H9 (cell line): ENCODE results near the gene B4GAT1. TPM values are rescaled to one million over a fixed set of nuclear protein-coding genes. Genes with fewer than 3 reads are reported as not detected.

Source experiments
- DNase-seq: peaks from one replicate; pipeline ENCODE4 v3.0.0-alpha.2; 2017
- H2AFZ ChIP-seq: one replicate; pipeline ENCODE4 v1.6.1; 2013; ENCODE audit warnings: mild to moderate bottlenecking, low read length, control low read depth, moderate library complexity
- H2AK5ac ChIP-seq: 2 replicates; pipeline ENCODE4 v1.6.1; 2013; ENCODE audit warnings: low read length, control low read depth, mixed read lengths; ENCODE audit not compliant: insufficient read length
- H2BK120ac ChIP-seq: one replicate; pipeline ENCODE4 v1.6.1; 2013; ENCODE audit warnings: low read depth, mild to moderate bottlenecking, low read length, control low read depth, inconsistent platforms; ENCODE audit not compliant: poor library complexity, severe bottlenecking
- H2BK12ac ChIP-seq: 2 replicates; pipeline ENCODE4 v1.6.1; 2013; ENCODE audit warnings: low read length, control low read depth, mixed read lengths, low read depth; ENCODE audit not compliant: insufficient read length
- H2BK15ac ChIP-seq: 2 replicates; pipeline ENCODE4 v1.6.1; 2013; ENCODE audit warnings: low read depth, low read length, control low read depth
- H2BK20ac ChIP-seq: one replicate; pipeline ENCODE4 v1.6.1; 2013; ENCODE audit warnings: low read depth, mild to moderate bottlenecking, low read length, control low read depth, inconsistent platforms; ENCODE audit not compliant: poor library complexity, severe bottlenecking
- H2BK5ac ChIP-seq: 2 replicates; pipeline ENCODE4 v1.6.1; 2013; ENCODE audit warnings: low read length, control low read depth, mixed read lengths; ENCODE audit not compliant: insufficient read length
- H3K14ac ChIP-seq: 2 replicates; pipeline ENCODE4 v1.6.1; 2013; ENCODE audit warnings: low read length, control low read depth; ENCODE audit not compliant: insufficient read depth
- H3K18ac ChIP-seq: 2 replicates; pipeline ENCODE4 v1.6.1; 2013; ENCODE audit warnings: low read depth, mild to moderate bottlenecking, mixed read lengths, low read length, control low read depth; ENCODE audit not compliant: insufficient read length
- H3K23ac ChIP-seq: 2 replicates; pipeline ENCODE4 v1.6.1; 2013; ENCODE audit warnings: low read length, control low read depth, mixed read lengths, low read depth; ENCODE audit not compliant: insufficient read length
- H3K23me2 ChIP-seq: 2 replicates; pipeline ENCODE4 v1.6.1; 2013; ENCODE audit warnings: low read depth, mild to moderate bottlenecking, mixed read lengths, low read length, control low read depth; ENCODE audit not compliant: insufficient read length, poor library complexity, severe bottlenecking
- H3K27ac ChIP-seq: 2 replicates; pipeline ENCODE4 v1.5.1; 2013; ENCODE audit warnings: low read length, control low read depth, mixed read lengths, low read depth; ENCODE audit not compliant: insufficient read length
- H3K27me3 ChIP-seq: 2 replicates; pipeline ENCODE4 v1.6.1; 2013; ENCODE audit warnings: low read length, control low read depth, inconsistent platforms; ENCODE audit not compliant: insufficient read depth
- H3K4ac ChIP-seq: 2 replicates; pipeline ENCODE4 v1.6.1; 2013; ENCODE audit warnings: low read depth, mild to moderate bottlenecking, control low read depth, inconsistent platforms, low read length, moderate library complexity
- H3K4me1 ChIP-seq: 2 replicates; pipeline ENCODE4 v1.6.1; 2013; ENCODE audit warnings: low read length, control low read depth, inconsistent platforms; ENCODE audit not compliant: insufficient read depth
- H3K4me2 ChIP-seq: 2 replicates; pipeline ENCODE4 v1.6.1; 2013; ENCODE audit warnings: low read length, control low read depth, mixed read lengths; ENCODE audit not compliant: insufficient read length, insufficient read depth
- H3K56ac ChIP-seq: 2 replicates; pipeline ENCODE4 v1.6.1; 2013; ENCODE audit warnings: low read depth, mild to moderate bottlenecking, mixed read lengths, low read length, control low read depth; ENCODE audit not compliant: insufficient read length
- H3K79me1 ChIP-seq: 2 replicates; pipeline ENCODE4 v1.6.1; 2013; ENCODE audit warnings: low read depth, mild to moderate bottlenecking, moderate library complexity, low read length, control low read depth, inconsistent platforms; ENCODE audit not compliant: insufficient read depth, poor library complexity, severe bottlenecking
- H3K79me2 ChIP-seq: 2 replicates; pipeline ENCODE4 v1.6.1; 2013; ENCODE audit warnings: low read length, control low read depth, inconsistent platforms; ENCODE audit not compliant: insufficient read depth
- H3K9ac ChIP-seq: 2 replicates; pipeline ENCODE4 v1.6.1; 2013; ENCODE audit warnings: low read length, control low read depth, mixed read lengths; ENCODE audit not compliant: insufficient read length; ENCODE audit errors: extremely low read depth
- H3K9me3 ChIP-seq: one replicate; pipeline ENCODE4 v1.6.1; 2013; ENCODE audit warnings: low read depth, low read length, inconsistent platforms; ENCODE audit not compliant: control insufficient read depth
- H3T11ph ChIP-seq: one replicate; pipeline ENCODE4 v1.6.1; 2013; ENCODE audit warnings: mild to moderate bottlenecking, low read length, control low read depth, inconsistent platforms
- H4K20me1 ChIP-seq: one replicate; pipeline ENCODE4 v1.6.1; 2013; ENCODE audit not compliant: control insufficient read depth, insufficient read length, insufficient read depth
- H4K5ac ChIP-seq: 2 replicates; pipeline ENCODE4 v1.6.1; 2013; ENCODE audit warnings: low read depth, mild to moderate bottlenecking, mixed read lengths, low read length, control low read depth; ENCODE audit not compliant: insufficient read length
- H4K8ac ChIP-seq: replicated peaks from 2 replicates; pipeline ENCODE4 v1.6.1; 2013; ENCODE audit warnings: low read length, control low read depth, mixed read lengths, low read depth; ENCODE audit not compliant: insufficient read length
- H4K91ac ChIP-seq: 2 replicates; pipeline ENCODE4 v1.6.1; 2013; ENCODE audit warnings: low read depth, mild to moderate bottlenecking, moderate library complexity, mixed read lengths, low read length, control low read depth; ENCODE audit not compliant: insufficient read length
- H3K27ac Mint-ChIP-seq, 3 experiments: 2 replicates in 2 of 3; 3 replicates in 1 of 3; pipeline ENCODE4 v1.8.0; 2020 to 2021; ENCODE audit warnings: mixed read lengths in 3 of 3, mild to moderate bottlenecking in 1 of 3, moderate library complexity in 1 of 3
- H3K27me3 Mint-ChIP-seq: 2 replicates; pipeline ENCODE4 v1.8.0; 2021; ENCODE audit warnings: low read depth, mild to moderate bottlenecking, moderate library complexity, mixed read lengths
- H3K36me3 Mint-ChIP-seq, 3 experiments: 2 replicates in 2 of 3; 3 replicates in 1 of 3; pipeline ENCODE4 v1.8.0; 2020 to 2021; ENCODE audit warnings: low read depth in 3 of 3, mixed read lengths in 3 of 3; ENCODE audit not compliant: insufficient read depth in 1 of 3
- H3K4me1 Mint-ChIP-seq, 2 experiments: 2 replicates each; pipeline ENCODE4 v1.8.0; 2020; ENCODE audit warnings: mixed read lengths in 2 of 2
- H3K4me3 Mint-ChIP-seq, 2 experiments: 2 replicates in 1 of 2; 3 replicates in 1 of 2; pipeline ENCODE4 v1.8.0; 2020 to 2021; ENCODE audit warnings: mild to moderate bottlenecking in 2 of 2, mixed read lengths in 2 of 2, moderate library complexity in 1 of 2
- H3K9me3 Mint-ChIP-seq, 2 experiments: 2 replicates in 1 of 2; 3 replicates in 1 of 2; pipeline ENCODE4 v1.8.0; 2020; ENCODE audit warnings: mild to moderate bottlenecking in 2 of 2, mixed read lengths in 2 of 2, moderate library complexity in 1 of 2
- WGBS: extraction: QIAGEN DNeasy Blood & Tissue Kit; methylation state at CpG from one replicate; pipeline ENCODE4 v1.1.7; 2013; ENCODE audit warnings: missing lambda C conversion rate, low lambda C conversion rate, mixed read lengths; ENCODE audit not compliant: insufficient read length; ENCODE audit errors: extremely low coverage; 5-methylcytosine and 5-hydroxymethylcytosine counted together
- total RNA-seq: library from RNA; stranded (reverse); gene quantifications from 2 replicates; pipeline ENCODE4 v1.2.1, GENCODE V29; 2021
- TF ChIP-seq, protein P1 (sequence below): fragments of 200-600 bp; sonication (generic); conservative IDR thresholded peaks from 3 replicates; pipeline ENCODE4 v1.8.0; 2021; ENCODE audit warnings: antibody characterized with exemption, mild to moderate bottlenecking

The B4GAT1 gene
- total RNA-seq, 1 experiment from 2014 or later: 24.3 TPM

DNA sequence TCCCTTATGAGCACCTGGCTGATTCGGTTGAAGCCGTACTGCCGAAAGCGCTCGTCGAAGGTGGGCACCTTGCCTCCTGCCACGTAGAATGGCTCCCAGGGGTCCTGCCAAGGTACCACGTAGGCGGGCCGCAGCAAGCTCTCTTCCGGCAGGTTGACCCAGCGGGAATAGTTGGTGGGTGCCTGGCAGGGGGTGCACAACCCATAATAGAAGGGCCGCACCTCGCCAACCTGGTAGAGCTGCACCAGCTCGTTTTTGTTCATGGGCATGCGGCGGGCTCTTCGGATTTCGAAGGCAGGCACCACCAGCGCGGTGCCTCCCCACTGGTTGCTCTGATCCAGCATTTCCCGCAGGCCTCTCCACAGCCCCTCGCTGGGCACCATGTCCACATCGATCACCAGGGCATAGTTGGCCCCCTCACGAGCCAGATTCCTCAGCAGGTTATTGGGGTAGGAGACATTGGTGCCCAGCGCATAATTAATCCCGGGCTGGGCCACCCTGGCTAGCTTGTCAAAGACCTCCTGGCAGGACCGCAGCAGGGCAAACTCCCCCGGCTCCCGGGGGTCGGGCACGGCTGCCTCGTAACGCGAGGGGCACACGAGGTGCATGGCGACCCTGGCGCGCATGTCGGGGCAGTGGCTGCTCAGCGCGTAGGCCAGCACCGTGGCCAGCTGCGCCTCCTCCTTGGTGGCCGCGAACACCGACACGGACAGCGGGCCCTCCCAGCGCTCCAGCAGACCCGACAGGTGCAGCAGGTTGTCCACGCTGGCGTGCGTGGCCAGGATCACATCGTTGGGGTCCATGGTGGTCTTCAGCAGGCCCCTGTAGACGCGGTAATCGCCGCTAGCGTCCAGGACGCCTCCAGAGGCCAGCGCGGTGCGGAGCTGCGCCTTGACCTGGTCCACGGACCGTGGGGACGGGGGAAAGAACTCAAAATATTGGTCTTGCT, 679 bp downstream of the B4GAT1 start:
- Histone ChIP-seq H3K4me1 (no peaks in the 10 kb centered on the region), H3K14ac (peak overlapping the region; percentile 81; the same call in 1 of the 2 replicates), H3K79me1 (no peaks in the 10 kb centered on the region), H3K27ac (no peak overlapping the region), H2AK5ac (no peak overlapping the region), H3K9ac (peak overlapping the region; percentile 80), H3K79me2 (peaks cover 2% of the 10 kb centered on the region; the same call in 1 of the 2 replicates), H4K91ac (no peak overlapping the region), H3T11ph (no peak overlapping the region), H3K4ac (no peak overlapping the region), H3K18ac (peak overlapping the region; percentile 37), H2BK15ac (no peak overlapping the region), H4K20me1 (peaks cover 3% of the 10 kb centered on the region), H4K5ac (no peak overlapping the region), H4K8ac (no peak overlapping the region), H3K27me3 (no peaks in the 10 kb centered on the region), H3K9me3 (no peaks in the 10 kb centered on the region), H3K56ac (no peak overlapping the region), H2AFZ (no peak overlapping the region), H3K23ac (no peak overlapping the region), H3K4me2 (peak overlapping the region; percentile 67), H3K23me2 (peaks cover 18% of the 10 kb centered on the region), H2BK20ac (no peak overlapping the region), H2BK5ac (no peak overlapping the region), H2BK120ac (no peak overlapping the region), H2BK12ac (no peak overlapping the region)
- WGBS: no CpG with 5 or more reads among the region's 68 CpGs
- Mint-ChIP-seq H3K9me3 (peaks cover 0 to 3% of the 10 kb centered on the region in 2 experiments; a peak in 4 of 5 replicates), H3K36me3 (peaks cover 4 to 15% (median 5%) of the 10 kb centered on the region in 3 experiments), H3K4me1 (peaks cover 26 to 28% of the 10 kb centered on the region in 2 experiments), H3K27me3 (peaks cover 4% of the 10 kb centered on the region), H3K27ac (peak overlapping the region in 1 of 3 experiments; percentile 44; a peak in 2 of 7 replicates), H3K4me3 (peak overlapping the region; percentile 95 to 98)
- TF ChIP-seq, protein P1, sequence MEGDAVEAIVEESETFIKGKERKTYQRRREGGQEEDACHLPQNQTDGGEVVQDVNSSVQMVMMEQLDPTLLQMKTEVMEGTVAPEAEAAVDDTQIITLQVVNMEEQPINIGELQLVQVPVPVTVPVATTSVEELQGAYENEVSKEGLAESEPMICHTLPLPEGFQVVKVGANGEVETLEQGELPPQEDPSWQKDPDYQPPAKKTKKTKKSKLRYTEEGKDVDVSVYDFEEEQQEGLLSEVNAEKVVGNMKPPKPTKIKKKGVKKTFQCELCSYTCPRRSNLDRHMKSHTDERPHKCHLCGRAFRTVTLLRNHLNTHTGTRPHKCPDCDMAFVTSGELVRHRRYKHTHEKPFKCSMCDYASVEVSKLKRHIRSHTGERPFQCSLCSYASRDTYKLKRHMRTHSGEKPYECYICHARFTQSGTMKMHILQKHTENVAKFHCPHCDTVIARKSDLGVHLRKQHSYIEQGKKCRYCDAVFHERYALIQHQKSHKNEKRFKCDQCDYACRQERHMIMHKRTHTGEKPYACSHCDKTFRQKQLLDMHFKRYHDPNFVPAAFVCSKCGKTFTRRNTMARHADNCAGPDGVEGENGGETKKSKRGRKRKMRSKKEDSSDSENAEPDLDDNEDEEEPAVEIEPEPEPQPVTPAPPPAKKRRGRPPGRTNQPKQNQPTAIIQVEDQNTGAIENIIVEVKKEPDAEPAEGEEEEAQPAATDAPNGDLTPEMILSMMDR: no peak
- no peak for DNase-seq
